Non-pigmented ciliary epithelial cell (primary cell): ENCODE results near the gene PI16.

Source experiments
- DNase-seq: peaks from one replicate; pipeline ENCODE4 v3.0.0-alpha.2; 2010; ENCODE audit warnings: low read depth

Gene PI16

GRCh38 chr6:36954262-36954931, at the start of gene PI16:
Gene PI16, plus strand, starts transcription at chr6:36954738. Its CDS starts 23 bp downstream, at chr6:36954761.
- no peak for DNase-seq

GRCh38 chr6:36904851-36905393, 49.6 kb upstream of the PI16 start:
- no peak for DNase-seq

GRCh38 chr6:36906539-36907325, 47.8 kb upstream of the PI16 start:
- no peak for DNase-seq

GRCh38 chr6:36907781-36908180, 46.8 kb upstream of the PI16 start:
- peak; percentile 24 for DNase-seq

- no peak for DNase-seq
These were observed 45.8 kb upstream of the PI16 start for GRCh38 chr6:36908747-36909146.

DNA sequence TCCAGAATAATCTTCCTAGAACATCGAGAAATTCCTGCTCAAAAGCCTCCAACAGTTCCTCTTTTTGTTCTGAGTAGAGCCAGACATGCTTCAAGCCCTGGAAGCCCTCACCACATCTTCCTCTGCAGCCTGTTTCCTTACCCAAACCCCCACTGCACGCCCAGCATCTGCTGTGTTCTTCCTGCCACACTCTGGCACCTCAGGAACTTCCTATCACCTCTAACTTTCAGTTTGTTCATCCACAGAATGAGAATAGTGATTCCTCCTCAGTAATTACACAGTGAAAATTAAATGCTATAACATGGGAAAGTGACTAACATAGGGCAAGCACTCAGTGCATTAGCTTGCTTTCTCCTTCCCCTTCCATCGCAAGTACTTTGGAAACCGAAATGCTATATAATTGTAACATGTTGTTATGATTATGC, 42.5 kb upstream of the PI16 start:
- no peak for DNase-seq

- peak; percentile 86 for DNase-seq
These were observed 42.0 kb upstream of the PI16 start for GRCh38 chr6:36912586-36912985.

DNA sequence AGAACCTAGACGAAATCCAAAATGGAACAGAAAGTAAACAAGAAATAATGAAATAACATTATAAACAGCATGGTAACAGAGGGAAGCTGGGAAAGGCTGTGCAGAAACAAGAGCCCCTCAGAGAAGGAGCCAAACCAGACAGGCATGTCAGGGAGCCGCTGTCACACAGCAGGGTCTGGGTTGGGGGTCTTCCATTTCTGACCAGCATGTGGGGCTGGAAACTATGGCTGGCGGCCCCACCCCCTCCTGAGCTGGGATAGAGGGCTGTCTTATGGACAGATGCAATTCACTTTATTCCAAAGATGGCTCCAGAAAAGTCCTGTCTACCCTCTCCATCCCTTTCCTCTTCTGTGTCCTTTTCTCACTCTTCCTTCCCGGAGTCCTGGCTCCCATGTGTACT, 41.5 kb upstream of the PI16 start:
- DNase-seq = no peak

GRCh38 chr6:36914227-36914794, 40.2 kb upstream of the PI16 start:
- no peak for DNase-seq

GRCh38 chr6:36915599-36915998, 38.9 kb upstream of the PI16 start:
- DNase-seq = no peak

DNA sequence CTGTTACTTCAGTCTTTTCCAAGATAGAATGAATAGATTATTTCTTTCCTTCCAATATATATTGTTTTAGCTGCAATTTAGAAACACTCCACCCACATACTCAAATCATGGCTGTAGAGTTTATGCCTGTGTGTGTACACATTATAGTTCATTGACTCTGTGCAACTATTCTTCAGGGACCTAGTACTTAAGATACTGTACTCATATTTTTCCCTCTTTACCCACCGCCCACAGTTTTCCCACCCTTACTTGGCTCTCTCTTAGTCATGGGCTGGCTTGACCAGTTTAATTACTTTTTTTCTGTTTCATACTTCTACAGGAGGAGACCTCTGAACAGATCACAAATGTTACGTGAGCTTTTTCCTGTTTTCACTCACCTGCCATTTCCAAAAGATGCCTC, 38.4 kb upstream of the PI16 start:
- DNase-seq = no peak

DNA sequence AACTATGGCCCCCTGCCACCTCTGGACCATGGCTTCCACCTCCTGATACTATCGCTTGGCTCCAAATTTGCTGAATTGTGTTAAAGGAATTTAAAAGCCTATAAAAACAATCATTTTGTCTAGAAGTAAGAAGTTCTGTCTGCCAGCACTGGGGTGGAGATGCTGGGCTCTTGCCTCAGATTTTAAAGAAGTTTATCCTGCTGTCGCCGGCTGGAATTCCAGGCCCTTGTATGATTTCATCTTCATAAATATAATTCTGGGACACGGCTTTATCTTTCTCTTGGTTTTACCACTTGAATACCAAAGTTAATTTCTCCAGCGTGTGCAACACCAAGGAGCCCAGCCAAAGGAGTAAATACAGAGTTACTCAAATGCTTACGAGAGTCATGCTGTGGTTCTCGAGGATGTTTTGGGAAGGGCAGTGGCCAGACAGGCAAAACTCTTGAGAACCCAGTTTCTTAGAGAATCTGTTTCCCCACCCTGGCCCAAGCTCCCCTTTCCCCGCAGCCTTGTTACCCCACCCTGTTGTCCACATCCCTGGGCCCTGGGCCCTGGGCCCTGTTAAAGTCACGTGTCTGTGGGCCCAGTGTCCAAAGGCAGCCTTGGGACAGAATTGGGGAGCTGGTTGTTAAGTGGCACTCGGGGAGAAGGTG, 36.9 kb upstream of the PI16 start:
- no peak for DNase-seq

GRCh38 chr6:36920049-36920448, 34.5 kb upstream of the PI16 start:
- no peak for DNase-seq

DNA sequence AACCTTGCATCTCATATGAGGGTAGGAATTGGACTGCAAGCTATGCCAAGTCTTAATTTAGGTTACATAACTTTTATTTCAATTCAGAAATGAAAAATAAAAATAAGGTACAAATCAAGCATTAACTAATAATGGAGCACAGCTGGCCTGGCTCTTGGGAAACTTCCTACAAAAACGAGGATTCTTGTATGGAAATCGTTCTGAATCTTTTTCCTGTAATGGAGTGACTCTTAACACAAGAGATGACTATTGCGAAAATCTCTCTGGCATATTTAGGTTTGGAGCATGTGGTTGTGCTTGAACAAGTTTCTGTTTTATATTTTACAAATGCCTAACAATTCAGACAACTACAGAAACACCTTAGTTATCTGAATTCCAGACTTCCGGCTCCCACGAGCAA, 34.0 kb upstream of the PI16 start:
- no peak for DNase-seq

- no peak for DNase-seq
These were observed 30.4 kb upstream of the PI16 start for GRCh38 chr6:36924131-36924530.

DNA sequence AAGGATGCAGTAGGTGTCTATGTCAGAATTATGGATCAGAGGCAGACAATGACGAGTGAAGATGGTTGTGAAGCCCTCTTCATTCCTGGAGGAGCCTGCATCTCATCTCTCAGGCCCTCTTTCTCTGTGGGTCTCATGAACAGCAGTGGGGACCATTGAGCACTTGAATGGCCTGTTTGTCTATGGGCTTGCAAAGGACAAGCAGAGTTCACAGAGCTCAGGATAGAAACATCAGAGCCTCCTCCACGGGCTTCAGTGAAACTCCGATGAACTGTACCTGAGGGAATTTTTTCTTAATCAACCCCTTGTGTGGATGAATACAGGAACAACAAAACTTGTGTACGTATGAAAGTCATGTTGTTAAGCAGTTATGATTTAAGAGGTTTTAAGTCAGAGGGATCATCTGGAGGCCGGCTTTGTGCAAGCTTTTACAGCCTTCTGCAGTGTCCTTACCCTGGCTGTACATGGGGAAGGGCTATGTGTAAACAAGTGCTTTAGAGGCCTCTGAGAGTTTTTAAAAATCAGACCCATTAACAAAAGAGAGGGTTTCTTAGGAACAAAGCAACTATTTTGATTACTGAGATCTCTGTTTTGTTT, 29.7 kb upstream of the PI16 start:
- no peak for DNase-seq

- no peak for DNase-seq
These were observed 28.7 kb upstream of the PI16 start for GRCh38 chr6:36925809-36926208.

DNA sequence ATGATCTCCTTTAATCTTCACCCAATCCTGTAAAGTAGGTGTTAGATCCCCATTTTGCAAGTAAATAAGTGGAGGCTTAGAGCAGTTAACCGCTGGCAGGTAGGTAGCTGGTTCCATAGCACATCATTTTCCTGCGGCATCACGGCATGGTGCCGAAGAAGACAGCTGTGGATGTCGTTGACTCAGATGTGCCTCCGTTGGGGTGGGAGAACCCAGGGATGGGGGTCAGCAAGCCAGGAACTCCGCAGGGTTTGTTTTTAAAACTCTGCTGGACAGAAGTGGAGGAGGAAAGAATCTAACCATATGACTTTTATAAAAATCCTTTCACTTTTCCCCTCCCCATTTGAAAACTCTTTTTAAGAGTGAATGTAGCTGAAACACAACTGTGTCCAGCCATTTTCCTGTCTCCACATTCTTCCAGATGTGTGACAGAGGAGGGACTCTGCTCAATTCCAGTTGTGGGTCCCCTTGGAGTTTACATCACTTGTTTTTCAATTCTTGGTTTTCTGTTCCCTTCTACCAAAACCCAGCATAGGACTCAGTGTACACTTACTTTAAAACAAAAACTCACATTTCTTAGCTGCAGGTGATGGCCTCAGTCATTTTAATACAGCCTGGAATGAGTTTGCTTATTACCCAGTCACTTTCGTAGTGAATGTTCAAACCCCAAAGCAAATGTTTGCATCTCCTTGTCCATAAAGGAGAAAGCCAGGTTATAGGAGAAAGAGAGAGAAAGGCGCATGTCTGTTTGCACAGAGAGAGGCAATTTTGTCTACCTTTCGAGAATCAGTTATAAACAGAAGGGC, 27.6 kb upstream of the PI16 start:
- DNase-seq = no peak

DNA sequence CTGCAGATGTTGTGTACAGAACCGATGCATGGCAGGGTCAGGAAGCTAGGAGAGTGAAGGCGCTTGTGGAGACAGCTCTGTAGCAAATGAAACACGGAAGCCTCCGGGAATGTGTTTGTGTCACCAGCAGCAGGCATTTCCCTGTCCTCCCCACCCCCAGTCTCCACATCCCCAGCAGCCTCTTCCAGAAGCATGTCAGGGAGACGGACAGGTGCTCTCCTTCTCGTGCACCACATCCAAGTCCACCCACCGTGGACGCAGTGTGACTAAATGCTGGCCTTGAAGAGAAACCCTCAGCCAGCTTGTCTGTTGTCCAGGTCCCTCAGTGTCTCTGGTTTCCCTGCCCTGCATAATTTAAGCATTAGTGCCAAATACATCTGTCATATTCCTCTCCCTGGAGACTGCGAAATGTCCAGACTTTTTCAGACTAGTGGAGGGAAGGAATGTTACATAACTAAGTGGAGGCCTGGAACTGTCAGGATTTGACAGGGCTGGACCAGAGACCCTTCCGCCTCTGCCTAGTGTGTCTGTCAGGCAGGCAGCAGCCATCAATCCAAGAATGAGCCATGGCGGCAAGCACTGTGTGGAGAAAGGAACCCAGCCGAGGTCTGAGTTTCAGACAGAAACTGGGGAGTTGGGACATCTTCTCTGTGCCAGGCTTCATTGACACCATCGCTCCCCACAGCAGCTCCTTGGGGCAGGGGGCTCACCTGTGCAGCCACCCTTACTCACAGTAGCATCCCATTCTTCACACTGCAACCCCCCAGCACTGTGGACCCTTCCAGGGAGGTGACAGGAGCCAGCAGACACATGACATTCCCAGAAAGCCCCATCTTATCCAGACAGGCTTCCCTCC, 26.6 kb upstream of the PI16 start:
- DNase-seq = no peak

DNA sequence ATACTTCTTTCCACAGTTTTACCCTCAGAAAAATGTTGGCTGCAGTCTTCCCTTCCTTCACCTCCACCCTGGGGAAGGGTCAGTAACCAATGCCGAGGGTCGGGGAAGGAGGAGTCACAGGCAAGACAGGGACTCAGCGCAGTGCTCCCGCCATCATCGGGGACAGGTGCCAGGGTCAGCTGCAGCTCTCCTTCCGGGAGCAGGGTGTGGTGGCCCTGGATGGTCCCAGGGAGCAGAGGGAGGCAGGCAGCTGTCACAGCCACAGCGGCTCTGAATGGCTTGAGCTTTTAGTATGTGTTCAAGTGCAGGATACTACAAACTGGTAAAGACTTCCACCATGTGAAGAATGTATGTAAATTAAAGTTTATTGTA, 26.0 kb upstream of the PI16 start:
- DNase-seq = no peak
